ENCODE measurements around the gene SPDYE4. TPM values are rescaled to one million over a fixed set of nuclear protein-coding genes. Genes with fewer than 3 reads are reported as not detected.

SPDYE4 gene
- total RNA-seq, 1 donor from 2014 or later: not detected

- peak overlapping the region; percentile 49 for H3K27ac ChIP-seq (replicated peaks)
- H3K4me1 ChIP-seq: peaks cover 21% of the 10 kb centered on the region
- intact Hi-C loops (cut with micrococcal nuclease): no loop called here
- TF ChIP-seq, protein P1, sequence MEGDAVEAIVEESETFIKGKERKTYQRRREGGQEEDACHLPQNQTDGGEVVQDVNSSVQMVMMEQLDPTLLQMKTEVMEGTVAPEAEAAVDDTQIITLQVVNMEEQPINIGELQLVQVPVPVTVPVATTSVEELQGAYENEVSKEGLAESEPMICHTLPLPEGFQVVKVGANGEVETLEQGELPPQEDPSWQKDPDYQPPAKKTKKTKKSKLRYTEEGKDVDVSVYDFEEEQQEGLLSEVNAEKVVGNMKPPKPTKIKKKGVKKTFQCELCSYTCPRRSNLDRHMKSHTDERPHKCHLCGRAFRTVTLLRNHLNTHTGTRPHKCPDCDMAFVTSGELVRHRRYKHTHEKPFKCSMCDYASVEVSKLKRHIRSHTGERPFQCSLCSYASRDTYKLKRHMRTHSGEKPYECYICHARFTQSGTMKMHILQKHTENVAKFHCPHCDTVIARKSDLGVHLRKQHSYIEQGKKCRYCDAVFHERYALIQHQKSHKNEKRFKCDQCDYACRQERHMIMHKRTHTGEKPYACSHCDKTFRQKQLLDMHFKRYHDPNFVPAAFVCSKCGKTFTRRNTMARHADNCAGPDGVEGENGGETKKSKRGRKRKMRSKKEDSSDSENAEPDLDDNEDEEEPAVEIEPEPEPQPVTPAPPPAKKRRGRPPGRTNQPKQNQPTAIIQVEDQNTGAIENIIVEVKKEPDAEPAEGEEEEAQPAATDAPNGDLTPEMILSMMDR (IDR thresholded peaks at IDR 0.05; ENCODE audit: borderline replicate concordance): no peak
- no peaks in the 10 kb centered on the region for H3K36me3 ChIP-seq
- H3K27me3 ChIP-seq (ENCODE audit: low read depth): peaks cover 4% of the 10 kb centered on the region
- no peak overlapping the region for H3K4me3 ChIP-seq
- peaks cover 10% of the 10 kb centered on the region for H3K9me3 ChIP-seq (replicated peaks)
- DNase-seq: no peak
Measured at GRCh38 chr17:8708025-8708461, 50.3 kb downstream of the SPDYE4 start.

DNA sequence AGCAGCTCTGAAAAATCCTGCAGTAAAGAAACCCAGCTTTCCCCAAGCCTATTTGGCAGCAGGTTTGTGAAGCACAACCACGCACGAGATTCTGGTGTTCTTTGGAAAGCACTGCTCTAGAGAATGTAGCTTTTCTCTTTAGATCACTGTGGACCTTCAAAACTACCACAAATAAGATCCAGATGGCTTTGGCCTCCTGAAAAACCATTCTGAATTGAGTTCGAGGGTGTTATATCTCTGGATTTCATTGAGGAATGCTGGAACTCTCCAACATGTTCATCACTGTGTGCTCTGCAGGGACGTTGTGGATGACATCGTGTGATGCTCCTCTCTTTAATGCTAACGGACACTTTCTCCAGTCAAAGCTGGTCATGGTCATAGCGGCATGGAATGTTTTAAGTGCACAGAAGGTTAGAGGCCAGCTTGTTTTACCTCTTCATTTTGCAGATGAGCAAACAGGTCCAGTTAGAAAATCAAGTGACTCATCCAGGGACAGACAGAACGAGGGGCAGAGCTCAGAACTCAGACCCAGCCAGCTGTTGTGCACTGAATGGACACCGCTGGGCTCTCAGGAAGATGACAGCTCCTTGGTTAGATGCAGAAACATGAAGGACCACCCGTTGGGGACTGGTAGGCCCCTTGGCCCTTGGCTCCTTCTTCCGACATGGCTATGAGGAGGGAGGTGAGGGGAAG, 50.9 kb downstream of the SPDYE4 start:
- Histone ChIP-seq H3K4me1 (peaks cover 21% of the 10 kb centered on the region), H3K9me3 (replicated peaks) (peaks cover 15% of the 10 kb centered on the region), H3K4me3 (no peak overlapping the region), H3K27me3 (ENCODE audit: low read depth) (peaks cover 4% of the 10 kb centered on the region), H3K27ac (replicated peaks) (peak overlapping the region; percentile 49), H3K36me3 (no peaks in the 10 kb centered on the region)
- TF ChIP-seq, protein P1 (IDR thresholded peaks at IDR 0.05; ENCODE audit: borderline replicate concordance): no peak
- intact Hi-C loops (cut with micrococcal nuclease): no loop called here
- DNase-seq: no peak

DNA sequence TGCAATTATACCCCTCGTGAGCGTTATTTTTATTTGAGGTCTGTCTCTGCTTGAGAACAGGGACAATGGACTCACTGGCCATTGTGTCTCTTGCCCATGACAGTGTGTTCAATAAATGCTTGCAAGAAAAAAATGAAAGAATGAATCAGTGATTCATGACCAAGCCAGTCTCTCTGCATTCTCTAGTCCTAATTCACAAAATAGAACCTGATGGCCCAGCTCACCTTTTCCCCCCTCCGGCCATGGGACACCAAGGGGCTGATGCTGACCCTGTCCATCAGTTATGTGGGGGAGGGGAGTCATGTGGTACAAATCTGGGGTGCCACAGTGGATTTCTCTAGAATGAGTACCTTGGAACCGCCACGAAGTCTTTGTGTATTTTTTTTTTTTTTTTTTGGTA, 51.9 kb downstream of the SPDYE4 start:
- H3K4me3 ChIP-seq: no peak overlapping the region
- DNase-seq: no peak
- peaks cover 21% of the 10 kb centered on the region for H3K4me1 ChIP-seq
- H3K27ac ChIP-seq (replicated peaks): no peak overlapping the region
- TF ChIP-seq, protein P1 (IDR thresholded peaks at IDR 0.05; ENCODE audit: borderline replicate concordance): no peak
- intact Hi-C loops (cut with micrococcal nuclease): no loop called here
- no peaks in the 10 kb centered on the region for H3K36me3 ChIP-seq
- peaks cover 15% of the 10 kb centered on the region for H3K9me3 ChIP-seq (replicated peaks)
- peaks cover 4% of the 10 kb centered on the region for H3K27me3 ChIP-seq (ENCODE audit: low read depth)

- H3K36me3 ChIP-seq: no peaks in the 10 kb centered on the region
- peaks cover 4% of the 10 kb centered on the region for H3K27me3 ChIP-seq (ENCODE audit: low read depth)
- H3K4me1 ChIP-seq: peaks cover 16% of the 10 kb centered on the region
- no peak overlapping the region for H3K4me3 ChIP-seq
- no peak for DNase-seq
- TF ChIP-seq, protein P1 (IDR thresholded peaks at IDR 0.05; ENCODE audit: borderline replicate concordance): no peak
- intact Hi-C loops (cut with micrococcal nuclease): no loop called here
- H3K9me3 ChIP-seq (replicated peaks): peaks cover 15% of the 10 kb centered on the region
- no peak overlapping the region for H3K27ac ChIP-seq (replicated peaks)
Measured at GRCh38 chr17:8705427-8705826, 52.9 kb downstream of the SPDYE4 start.

DNA sequence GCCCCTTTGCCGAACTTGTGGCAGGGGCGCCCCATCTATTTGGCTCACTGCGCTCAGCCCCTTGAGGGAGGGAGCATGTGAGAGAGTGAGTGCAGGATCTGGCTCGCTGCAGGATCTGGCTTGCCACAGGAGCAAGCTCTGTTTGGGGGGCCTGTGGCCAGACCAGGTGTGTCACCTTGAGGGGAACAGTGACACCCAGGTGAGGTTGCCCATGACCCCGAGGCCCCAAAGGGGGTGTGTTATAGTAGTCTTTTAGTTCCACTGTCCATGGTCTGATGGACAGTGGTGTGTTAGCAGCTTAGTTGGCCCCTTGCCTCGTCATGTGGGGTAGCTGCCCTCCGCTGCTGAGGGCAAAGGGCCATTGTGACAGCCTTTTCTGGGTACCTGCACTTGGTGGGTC, 55.3 kb downstream of the SPDYE4 start:
- Histone ChIP-seq H3K4me1 (peaks cover 17% of the 10 kb centered on the region), H3K9me3 (replicated peaks) (peaks cover 15% of the 10 kb centered on the region), H3K36me3 (no peaks in the 10 kb centered on the region), H3K4me3 (no peak overlapping the region), H3K27me3 (ENCODE audit: low read depth) (peaks cover 4% of the 10 kb centered on the region), H3K27ac (replicated peaks) (no peak overlapping the region)
- no peak for DNase-seq
- intact Hi-C loops (cut with micrococcal nuclease): no loop called here
- TF ChIP-seq, protein P1 (IDR thresholded peaks at IDR 0.05; ENCODE audit: borderline replicate concordance): no peak

All from left ventricle myocardium inferior (tissue), 1 donor.